ENCODE data around the gene FHIT.
A peak's percentile ranks its signal among the peaks of the same experiment; 100 is the strongest.

FHIT gene

GRCh38 chr3:60053526-60054265, 1197.6 kb downstream of the FHIT start:
- Histone ChIP-seq H3K4me1 (ENCODE audit: control insufficient read depth, insufficient read depth, low read length, poor library complexity, severe bottlenecking) (peaks cover 10% of the 10 kb centered on the region), H3K36me3 (ENCODE audit: control insufficient read depth, insufficient read depth, low read length) (no peaks in the 10 kb centered on the region), H3K4me3 (ENCODE audit: insufficient read depth, low read depth, low read length, poor library complexity, severe bottlenecking) (no peak overlapping the region), H3K27ac (ENCODE audit: insufficient read depth, low read length, poor library complexity, severe bottlenecking) (no peak overlapping the region), H3K27me3 (replicated peaks; ENCODE audit: control insufficient read depth, insufficient read depth, low read length, poor library complexity, severe bottlenecking) (no peaks in the 10 kb centered on the region), H3K9me3 (ENCODE audit: control insufficient read depth, low read length) (no peaks in the 10 kb centered on the region)
- DNase-seq: no peak

GRCh38 chr3:60048447-60048848, 1202.8 kb downstream of the FHIT start:
- no peaks in the 10 kb centered on the region for H3K9me3 ChIP-seq (ENCODE audit: control insufficient read depth, low read length)
- peak overlapping the region; percentile 16 for H3K4me3 ChIP-seq (ENCODE audit: insufficient read depth, low read depth, low read length, poor library complexity, severe bottlenecking)
- no peak for DNase-seq

GRCh38 chr3:60047426-60048200, 1203.6 kb downstream of the FHIT start:
- Histone ChIP-seq H3K4me3 (ENCODE audit: insufficient read depth, low read depth, low read length, poor library complexity, severe bottlenecking) (peak overlapping the region; percentile 19), H3K36me3 (ENCODE audit: control insufficient read depth, insufficient read depth, low read length) (no peaks in the 10 kb centered on the region), H3K9me3 (ENCODE audit: control insufficient read depth, low read length) (no peaks in the 10 kb centered on the region), H3K27me3 (replicated peaks; ENCODE audit: control insufficient read depth, insufficient read depth, low read length, poor library complexity, severe bottlenecking) (no peaks in the 10 kb centered on the region), H3K27ac (ENCODE audit: insufficient read depth, low read length, poor library complexity, severe bottlenecking) (peak overlapping the region; percentile 61), H3K4me1 (ENCODE audit: control insufficient read depth, insufficient read depth, low read length, poor library complexity, severe bottlenecking) (peaks cover 6% of the 10 kb centered on the region)
- no peak for DNase-seq

More at GRCh38 chr3:60048447-60048848, 1202.8 kb downstream of the FHIT start:
- H3K27ac ChIP-seq (ENCODE audit: insufficient read depth, low read length, poor library complexity, severe bottlenecking): peak overlapping the region; percentile 61
- peaks cover 6% of the 10 kb centered on the region for H3K4me1 ChIP-seq (ENCODE audit: control insufficient read depth, insufficient read depth, low read length, poor library complexity, severe bottlenecking)
- no peaks in the 10 kb centered on the region for H3K27me3 ChIP-seq (replicated peaks; ENCODE audit: control insufficient read depth, insufficient read depth, low read length, poor library complexity, severe bottlenecking)
- H3K36me3 ChIP-seq (ENCODE audit: control insufficient read depth, insufficient read depth, low read length): no peaks in the 10 kb centered on the region

GRCh38 chr3:60046210-60046609, 1205.0 kb downstream of the FHIT start:
- no peak for DNase-seq
- H3K27ac ChIP-seq (ENCODE audit: insufficient read depth, low read length, poor library complexity, severe bottlenecking): no peak overlapping the region
- no peaks in the 10 kb centered on the region for H3K9me3 ChIP-seq (ENCODE audit: control insufficient read depth, low read length)
- peaks cover 6% of the 10 kb centered on the region for H3K4me1 ChIP-seq (ENCODE audit: control insufficient read depth, insufficient read depth, low read length, poor library complexity, severe bottlenecking)
- H3K36me3 ChIP-seq (ENCODE audit: control insufficient read depth, insufficient read depth, low read length): no peaks in the 10 kb centered on the region
- no peaks in the 10 kb centered on the region for H3K27me3 ChIP-seq (replicated peaks; ENCODE audit: control insufficient read depth, insufficient read depth, low read length, poor library complexity, severe bottlenecking)
- no peak overlapping the region for H3K4me3 ChIP-seq (ENCODE audit: insufficient read depth, low read depth, low read length, poor library complexity, severe bottlenecking)

- Histone ChIP-seq H3K4me3 (ENCODE audit: insufficient read depth, low read depth, low read length, poor library complexity, severe bottlenecking) (no peak overlapping the region), H3K36me3 (ENCODE audit: control insufficient read depth, insufficient read depth, low read length) (no peaks in the 10 kb centered on the region), H3K27me3 (replicated peaks; ENCODE audit: control insufficient read depth, insufficient read depth, low read length, poor library complexity, severe bottlenecking) (no peaks in the 10 kb centered on the region), H3K9me3 (ENCODE audit: control insufficient read depth, low read length) (no peaks in the 10 kb centered on the region), H3K27ac (ENCODE audit: insufficient read depth, low read length, poor library complexity, severe bottlenecking) (no peak overlapping the region), H3K4me1 (ENCODE audit: control insufficient read depth, insufficient read depth, low read length, poor library complexity, severe bottlenecking) (peaks cover 6% of the 10 kb centered on the region)
- no peak for DNase-seq
Observed at GRCh38 chr3:60045686-60046085, 1205.6 kb downstream of the FHIT start.

GRCh38 chr3:60036803-60037202, 1214.4 kb downstream of the FHIT start:
- Histone ChIP-seq H3K4me3 (ENCODE audit: insufficient read depth, low read depth, low read length, poor library complexity, severe bottlenecking) (no peak overlapping the region), H3K4me1 (ENCODE audit: control insufficient read depth, insufficient read depth, low read length, poor library complexity, severe bottlenecking) (no peaks in the 10 kb centered on the region), H3K27me3 (replicated peaks; ENCODE audit: control insufficient read depth, insufficient read depth, low read length, poor library complexity, severe bottlenecking) (no peaks in the 10 kb centered on the region), H3K36me3 (ENCODE audit: control insufficient read depth, insufficient read depth, low read length) (no peaks in the 10 kb centered on the region), H3K27ac (ENCODE audit: insufficient read depth, low read length, poor library complexity, severe bottlenecking) (no peak overlapping the region), H3K9me3 (ENCODE audit: control insufficient read depth, low read length) (no peaks in the 10 kb centered on the region)
- DNase-seq: no peak

- no peak overlapping the region for H3K4me3 ChIP-seq (ENCODE audit: insufficient read depth, low read depth, low read length, poor library complexity, severe bottlenecking)
- no peak for DNase-seq
- H3K4me1 ChIP-seq (ENCODE audit: control insufficient read depth, insufficient read depth, low read length, poor library complexity, severe bottlenecking): no peaks in the 10 kb centered on the region
- no peak overlapping the region for H3K27ac ChIP-seq (ENCODE audit: insufficient read depth, low read length, poor library complexity, severe bottlenecking)
- no peaks in the 10 kb centered on the region for H3K27me3 ChIP-seq (replicated peaks; ENCODE audit: control insufficient read depth, insufficient read depth, low read length, poor library complexity, severe bottlenecking)
- H3K36me3 ChIP-seq (ENCODE audit: control insufficient read depth, insufficient read depth, low read length): no peaks in the 10 kb centered on the region
- no peaks in the 10 kb centered on the region for H3K9me3 ChIP-seq (ENCODE audit: control insufficient read depth, low read length)
Observed at GRCh38 chr3:60033901-60034453, 1217.3 kb downstream of the FHIT start.

- H3K36me3 ChIP-seq (ENCODE audit: control insufficient read depth, insufficient read depth, low read length): no peaks in the 10 kb centered on the region
- H3K27me3 ChIP-seq (replicated peaks; ENCODE audit: control insufficient read depth, insufficient read depth, low read length, poor library complexity, severe bottlenecking): no peaks in the 10 kb centered on the region
- no peaks in the 10 kb centered on the region for H3K4me1 ChIP-seq (ENCODE audit: control insufficient read depth, insufficient read depth, low read length, poor library complexity, severe bottlenecking)
- H3K4me3 ChIP-seq (ENCODE audit: insufficient read depth, low read depth, low read length, poor library complexity, severe bottlenecking): no peak overlapping the region
- H3K27ac ChIP-seq (ENCODE audit: insufficient read depth, low read length, poor library complexity, severe bottlenecking): no peak overlapping the region
- DNase-seq: no peak
- no peaks in the 10 kb centered on the region for H3K9me3 ChIP-seq (ENCODE audit: control insufficient read depth, low read length)
Observed at GRCh38 chr3:60030982-60031381, 1220.3 kb downstream of the FHIT start.

- no peak for DNase-seq
- H3K4me3 ChIP-seq (ENCODE audit: insufficient read depth, low read depth, low read length, poor library complexity, severe bottlenecking): no peak overlapping the region
- no peaks in the 10 kb centered on the region for H3K36me3 ChIP-seq (ENCODE audit: control insufficient read depth, insufficient read depth, low read length)
- H3K9me3 ChIP-seq (ENCODE audit: control insufficient read depth, low read length): no peaks in the 10 kb centered on the region
- H3K27ac ChIP-seq (ENCODE audit: insufficient read depth, low read length, poor library complexity, severe bottlenecking): no peak overlapping the region
- H3K4me1 ChIP-seq (ENCODE audit: control insufficient read depth, insufficient read depth, low read length, poor library complexity, severe bottlenecking): no peaks in the 10 kb centered on the region
- no peaks in the 10 kb centered on the region for H3K27me3 ChIP-seq (replicated peaks; ENCODE audit: control insufficient read depth, insufficient read depth, low read length, poor library complexity, severe bottlenecking)
Observed at GRCh38 chr3:60028233-60028632, 1223.0 kb downstream of the FHIT start.

- Histone ChIP-seq H3K27me3 (replicated peaks; ENCODE audit: control insufficient read depth, insufficient read depth, low read length, poor library complexity, severe bottlenecking) (no peaks in the 10 kb centered on the region), H3K9me3 (ENCODE audit: control insufficient read depth, low read length) (no peaks in the 10 kb centered on the region), H3K27ac (ENCODE audit: insufficient read depth, low read length, poor library complexity, severe bottlenecking) (no peak overlapping the region), H3K4me3 (ENCODE audit: insufficient read depth, low read depth, low read length, poor library complexity, severe bottlenecking) (no peak overlapping the region), H3K36me3 (ENCODE audit: control insufficient read depth, insufficient read depth, low read length) (no peaks in the 10 kb centered on the region), H3K4me1 (ENCODE audit: control insufficient read depth, insufficient read depth, low read length, poor library complexity, severe bottlenecking) (no peaks in the 10 kb centered on the region)
- no peak for DNase-seq
Observed at GRCh38 chr3:60027335-60027734, 1223.9 kb downstream of the FHIT start.
